GM19438 (cell line): ENCODE data around the gene CLMN.
"Not testable (repeated sequence)": the region's sequence is repeated elsewhere in the genome, so short reads cannot be mapped to it uniquely, and the experiment has no call there.

Source experiments
- ATAC-seq: cut with Tn5 transposase; IDR thresholded peaks from one replicate; pipeline ENCODE4 v1.9.1; 2021; ENCODE audit warnings: low read depth; ENCODE audit not compliant: unreplicated experiment

CLMN gene

GRCh38 chr14:95201745-95202144 lies 118.0 kb downstream of the CLMN start:
- not testable (repeated sequence) for ATAC-seq

- ATAC-seq = no peak
These were observed 119.3 kb downstream of the CLMN start for GRCh38 chr14:95200404-95200803.

- no peak for ATAC-seq
These were observed 120.3 kb downstream of the CLMN start for GRCh38 chr14:95199298-95199983.

- ATAC-seq = no peak
These were observed 121.4 kb downstream of the CLMN start for GRCh38 chr14:95198320-95198719.

GRCh38 chr14:95197551-95197950 lies 122.2 kb downstream of the CLMN start:
- no peak for ATAC-seq

- no peak for ATAC-seq
These were observed 122.7 kb downstream of the CLMN start for GRCh38 chr14:95196826-95197545.

GRCh38 chr14:95196268-95196667 lies 123.4 kb downstream of the CLMN start:
- ATAC-seq = no peak

- ATAC-seq = no peak
These were observed 124.7 kb downstream of the CLMN start for GRCh38 chr14:95195031-95195430.

GRCh38 chr14:95193081-95193480 lies 126.6 kb downstream of the CLMN start:
- no peak for ATAC-seq

- no peak for ATAC-seq
These were observed 127.4 kb downstream of the CLMN start for GRCh38 chr14:95192311-95192710.

GRCh38 chr14:95191445-95192199 lies 128.1 kb downstream of the CLMN start:
- ATAC-seq = no peak

- no peak for ATAC-seq
These were observed 128.9 kb downstream of the CLMN start for GRCh38 chr14:95190857-95191256.

GRCh38 chr14:95190346-95190840 lies 129.3 kb downstream of the CLMN start:
- no peak for ATAC-seq

- ATAC-seq = no peak
These were observed 130.2 kb downstream of the CLMN start for GRCh38 chr14:95189367-95190132.

GRCh38 chr14:95188380-95188779 lies 131.3 kb downstream of the CLMN start:
- no peak for ATAC-seq

GRCh38 chr14:95185767-95186392 lies 133.8 kb downstream of the CLMN start:
- no peak for ATAC-seq

GRCh38 chr14:95185033-95185766 lies 134.5 kb downstream of the CLMN start:
- ATAC-seq = no peak

GRCh38 chr14:95184413-95184790 lies 135.3 kb downstream of the CLMN start:
- no peak for ATAC-seq
